ENCODE data around the gene SOX8.

SOX8 gene

GRCh38 chr16:995087-995486 is 13.5 kb downstream of the SOX8 start (continued):
- TF ChIP-seq ZNF18 (tag by site-specific recombination; IDR thresholded peaks at IDR 0.05) (no peak), YY2 (tag by site-specific recombination; IDR thresholded peaks at IDR 0.05) (no peak), ZNF169 (tag by site-specific recombination; IDR thresholded peaks at IDR 0.05) (0 out of 2 replicates have a peak, but pooled peaks have one; percentile 24), SETDB1 (IDR thresholded peaks at IDR 0.05; ENCODE audit: insufficient read length, low read length) (peak; percentile 69)

GRCh38 chr16:995783-996182 is 14.2 kb downstream of the SOX8 start:
- TF ChIP-seq ZBTB7A (tag by site-specific recombination; IDR thresholded peaks at IDR 0.05; ENCODE audit: low read depth) (no peak), GLIS2 (tag by site-specific recombination; IDR thresholded peaks at IDR 0.05) (no peak), ZBTB1 (tag by site-specific recombination; IDR thresholded peaks at IDR 0.05) (no peak), ZNF610 (tag by site-specific recombination; IDR thresholded peaks at IDR 0.05; ENCODE audit: borderline replicate concordance) (no peak)
- ChIA-PET POLR2A (interaction anchor here (1.2 kb wide), 1 partner anchor 15 kb away, joined by 6 read pairs; the partner anchor contains the start of gene SOX8), CTCF (interaction anchor here (1.4 kb wide), 1 partner anchor 62 kb away, joined by 4 read pairs; no protein-coding TSS in a partner anchor)
- no peaks in the 10 kb centered on the region for H3K9me3 ChIP-seq (ENCODE audit: control insufficient read depth, insufficient read depth, low read depth, low read length)
- H3K4me3 ChIP-seq (ENCODE audit: low read depth, low read length): no peak overlapping the region
- H3K36me3 ChIP-seq (ENCODE audit: control insufficient read depth in 2 of 2, insufficient read depth in 1 of 2, low read length in 2 of 2): no peaks in the 10 kb centered on the region
- no peak overlapping the region for H3K27ac ChIP-seq (ENCODE audit: extremely low read depth, low read depth, low read length)
- H3K4me1 ChIP-seq (ENCODE audit: control insufficient read depth, insufficient read depth, low read length): no peaks in the 10 kb centered on the region

- Histone ChIP-seq H3K9me3 (ENCODE audit: control insufficient read depth, insufficient read depth, low read depth, low read length) (no peaks in the 10 kb centered on the region), H3K27ac (ENCODE audit: extremely low read depth, low read depth, low read length) (no peak overlapping the region), H3K4me1 (ENCODE audit: control insufficient read depth, insufficient read depth, low read length) (no peaks in the 10 kb centered on the region), H3K4me3 (ENCODE audit: low read depth, low read length) (no peak overlapping the region), H3K36me3 (ENCODE audit: control insufficient read depth in 2 of 2, insufficient read depth in 1 of 2, low read length in 2 of 2) (no peaks in the 10 kb centered on the region)
- ChIA-PET POLR2A (interaction anchor here (1.2 kb wide), 1 partner anchor 11 kb away, joined by 3 read pairs; no protein-coding TSS in a partner anchor), CTCF (interaction anchor here (1.4 kb wide), 1 partner anchor 61 kb away, joined by 4 read pairs; no protein-coding TSS in a partner anchor)
- TF ChIP-seq ZNF639 (tag by site-specific recombination; IDR thresholded peaks at IDR 0.05) (no peak), ZNF223 (tag by site-specific recombination; IDR thresholded peaks at IDR 0.05) (no peak), ZBTB7A (tag by site-specific recombination; IDR thresholded peaks at IDR 0.05; ENCODE audit: low read depth) (no peak), ZBTB26 (tag by site-specific recombination; optimal IDR thresholded peaks at IDR 0.05) (no peak)
These were observed 15.1 kb downstream of the SOX8 start for GRCh38 chr16:996681-997080.

GRCh38 chr16:997440-998051 is 16.0 kb downstream of the SOX8 start:
- POLR2A ChIA-PET: interaction anchor here (1.1 to 1.2 kb wide), 5 partner anchors 9 to 19 kb away, joined by 3 to 4 read pairs (median 4); no protein-coding TSS in a partner anchor
- peak overlapping the region; percentile 1 for H3K4me3 ChIP-seq (ENCODE audit: low read depth, low read length)

More at GRCh38 chr16:997440-998051, 16.0 kb downstream of the SOX8 start:
- Histone ChIP-seq H3K4me1 (ENCODE audit: control insufficient read depth, insufficient read depth, low read length) (no peaks in the 10 kb centered on the region), H3K9me3 (ENCODE audit: control insufficient read depth, insufficient read depth, low read depth, low read length) (no peaks in the 10 kb centered on the region), H3K36me3 (ENCODE audit: control insufficient read depth in 2 of 2, insufficient read depth in 1 of 2, low read length in 2 of 2) (no peaks in the 10 kb centered on the region), H3K27ac (ENCODE audit: extremely low read depth, low read depth, low read length) (no peak overlapping the region)
- CTCF ChIA-PET: interaction anchor here (0.5 kb wide), 1 partner anchor 339 kb away, joined by 3 read pairs; no protein-coding TSS in a partner anchor
- peak; percentile 66 for TF ChIP-seq ZNF335 (tag by site-specific recombination; conservative IDR thresholded peaks at IDR 0.05)
- TF ChIP-seq ZNF585B (tag by site-specific recombination; IDR thresholded peaks at IDR 0.05): no peak
- TF ChIP-seq ZIC2 (tag by site-specific recombination; IDR thresholded peaks at IDR 0.05): peak; percentile 24; the same call in 1 of the 2 replicates
- no peak for TF ChIP-seq ZNF366 (tag by site-specific recombination; conservative IDR thresholded peaks at IDR 0.05)
- TF ChIP-seq ZFHX2 (tag by site-specific recombination; conservative IDR thresholded peaks at IDR 0.05): peak; percentile 80
- peak; percentile 53; the same call in 1 of the 2 replicates for TF ChIP-seq EGR2 (tag by site-specific recombination; IDR thresholded peaks at IDR 0.05; ENCODE audit: low read depth)
- peak; percentile 76 for TF ChIP-seq KLF1 (tag by site-specific recombination; IDR thresholded peaks at IDR 0.05)
- no peak for TF ChIP-seq GLIS1 (tag by site-specific recombination; IDR thresholded peaks at IDR 0.05)
- peak; percentile 54; the same call in 1 of the 2 replicates for TF ChIP-seq KLF17 (tag by site-specific recombination; IDR thresholded peaks at IDR 0.05)

Measured in HEK293 (cell line).